Measurements from ENCODE around the gene DGKD. TPM values are rescaled to one million over a fixed set of nuclear protein-coding genes. Genes with fewer than 3 reads are reported as not detected.

Gene DGKD
- total and polyA plus RNA-seq, 9 of the 15 experiments (the other 6 are each of a cell fraction or from before 2014, with no cell fraction given) = 0.52 to 29.5 (median 10.6) TPM

GRCh38 chr2:233458031-233458610 is 103.8 kb downstream of the DGKD start:
- Histone ChIP-seq H3K4me3 (no peak overlapping the region), H3K9ac (ENCODE audit: insufficient read depth in 1 of 2, low read depth in 2 of 2, low read length in 2 of 2) (no peak overlapping the region), H2AFZ (ENCODE audit: low read depth, low read length) (no peak overlapping the region), H3K4me1 (replicated peaks in 1 of 2; ENCODE audit: control insufficient read depth in 2 of 2, insufficient read depth in 2 of 2, low read length in 2 of 2) (no peaks in the 10 kb centered on the region), H3K27ac (ENCODE audit: extremely low read depth, low read depth, low read length) (no peak overlapping the region), H3K79me2 (ENCODE audit: control insufficient read depth, insufficient read depth, low read length) (no peaks in the 10 kb centered on the region), H4K20me1 (replicated peaks; ENCODE audit: control insufficient read depth, insufficient read depth, low read length) (no peaks in the 10 kb centered on the region), H3K4me2 (ENCODE audit: insufficient read depth, low read length) (no peak overlapping the region), H3K36me3 (ENCODE audit: control insufficient read depth, insufficient read depth, low read length) (peaks cover 52% of the 10 kb centered on the region; the same call in 2 of the 3 replicates), H3K27me3 (ENCODE audit: control insufficient read depth in 2 of 2, insufficient read depth in 2 of 2, low read length in 2 of 2) (no peaks in the 10 kb centered on the region), H3K9me1 (ENCODE audit: control insufficient read depth, insufficient read depth, low read length) (no peaks in the 10 kb centered on the region), H3K9me3 (replicated peaks; ENCODE audit: control insufficient read depth, insufficient read depth, low read depth, low read length) (no peaks in the 10 kb centered on the region)
- TF ChIP-seq ATF4 (CRISPR knock-in tag; IDR thresholded peaks at IDR 0.05) (no peak), TCF7 (IDR thresholded peaks at IDR 0.05; ENCODE audit: borderline replicate concordance) (no peak), NR2F6 (CRISPR knock-in tag; IDR thresholded peaks at IDR 0.05) (no peak), SPI1 (IDR thresholded peaks at IDR 0.05; ENCODE audit: borderline replicate concordance, low read depth, low read length) (no peak), JUND (IDR thresholded peaks at IDR 0.05; ENCODE audit: borderline replicate concordance, low read depth, low read length) (no peak), JUND (tag; IDR thresholded peaks at IDR 0.05; ENCODE audit: borderline replicate concordance, low read depth, low read length) (no peak), SREBF2 (CRISPR knock-in tag; IDR thresholded peaks at IDR 0.05) (no peak), CBX1 (IDR thresholded peaks at IDR 0.05; ENCODE audit: low read depth) (no peak)
- no TSS peak for BruUV-seq (replicated peaks)
- POLR2A ChIA-PET = no interaction called here
- DNase-seq (ENCODE audit: extremely low read depth in 1 of 4, low spot score in 3 of 4) (no peak), FAIRE-seq (no peak), ATAC-seq (no peak)
- WGBS (ENCODE audit: insufficient coverage, low coverage, missing lambda C conversion rate) = 97% methylated on average over 12 of the region's 20 CpGs
- intact Hi-C loops (cut with micrococcal nuclease) = no loop called here
- CTCF ChIA-PET (ENCODE audit: low intra/inter-chr PET ratio) = no interaction called here
- in situ Hi-C loops (cut with MboI) = no loop called here
